ENCODE data around the gene JTB. TPM values are rescaled to one million over a fixed set of nuclear protein-coding genes. Genes with fewer than 3 reads are reported as not detected.

The JTB gene
- total and polyA plus RNA-seq, 2 of the 4 experiments (the other 2 are of a cell fraction): 123 to 138 TPM

DNA sequence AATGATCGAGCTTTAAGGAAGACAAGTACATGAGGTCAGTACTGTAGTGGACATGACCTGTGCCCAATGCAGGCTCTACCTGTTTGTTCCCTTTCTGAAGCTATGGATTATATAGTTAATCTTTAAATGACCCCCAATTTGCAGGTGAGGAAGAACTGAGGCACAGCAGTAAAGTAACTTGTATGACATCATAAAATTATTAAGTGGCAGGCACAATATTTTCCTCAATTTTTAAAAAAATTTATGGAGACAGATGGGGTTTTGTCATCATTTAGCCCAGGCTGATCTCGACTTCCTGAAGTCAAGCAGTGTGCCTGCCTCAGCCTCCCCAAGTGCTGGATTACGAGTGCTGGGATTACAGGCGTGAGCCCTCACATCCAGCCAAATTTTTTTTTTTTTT lies 51.1 kb downstream of the JTB start:
- in situ Hi-C loops (cut with MboI; ENCODE audit: low sequenced_read_pairs): no loop called here
- H2AK9ac ChIP-seq (replicated peaks; ENCODE audit: low read depth, low read length, poor library complexity): no peak overlapping the region
- no peak overlapping the region for H3K4me3 ChIP-seq (ENCODE audit: insufficient read depth, low read depth, low read length)
- peaks cover 9% of the 10 kb centered on the region; the same call in 1 of the 2 replicates for H3K36me3 ChIP-seq (ENCODE audit: control insufficient read depth, insufficient read depth, low read length)
- no peak overlapping the region for H3K56ac ChIP-seq (ENCODE audit: extremely low read depth, insufficient read depth, low read length)
- peaks cover 0 to 26% of the 10 kb centered on the region in 2 experiments; a peak in 2 of 4 replicates for H3K79me1 ChIP-seq (ENCODE audit: low read depth in 1 of 2, low read length in 2 of 2)
- no peak overlapping the region for H2AFZ ChIP-seq (replicated peaks; ENCODE audit: low read length, poor library complexity)
- no peak overlapping the region for H2BK20ac ChIP-seq (ENCODE audit: low read depth, low read length)
- H3K9me3 ChIP-seq (ENCODE audit: control insufficient read depth, insufficient read depth, low read length): no peaks in the 10 kb centered on the region
- H3K4me1 ChIP-seq (ENCODE audit: control insufficient read depth, insufficient read depth, low read length): peaks cover 10% of the 10 kb centered on the region
- H3K9ac ChIP-seq (ENCODE audit: low read depth, low read length): no peak overlapping the region
- no peak overlapping the region for H3K18ac ChIP-seq (ENCODE audit: low read depth, low read length)
- ATAC-seq (ENCODE audit: low read depth) (no peak), DNase-seq (no peak)
- H2BK120ac ChIP-seq (ENCODE audit: low read depth, low read length): no peak overlapping the region
- intact Hi-C loops (cut with micrococcal nuclease): loop anchor here (10.0 kb wide), 1 partner anchor 132 kb away; no protein-coding TSS in a partner anchor
- H3K14ac ChIP-seq (replicated peaks; ENCODE audit: low read depth, low read length): no peak overlapping the region
- dilution Hi-C loops (cut with HindIII; ENCODE audit: low sequenced_read_pairs, unreplicated experiment): no loop called here
- no peak overlapping the region for H4K91ac ChIP-seq (ENCODE audit: insufficient read depth, low read depth, low read length)
- H3K9me1 ChIP-seq (ENCODE audit: insufficient read depth, low read length): peaks cover 6% of the 10 kb centered on the region
- BruUV-seq (replicated peaks): no TSS peak
- no peak for TF ChIP-seq CEBPB (IDR thresholded peaks at IDR 0.05; ENCODE audit: low read depth, low read length)
- H2BK15ac ChIP-seq (ENCODE audit: low read depth, low read length): no peak overlapping the region
- H3K23ac ChIP-seq (ENCODE audit: low read depth, low read length): no peak overlapping the region
- no CpG with 5 or more reads among the region's 4 CpGs for WGBS, 2 experiments (ENCODE audit: extremely low coverage in 2 of 2, insufficient read length in 1 of 2)
- H3K27me3 ChIP-seq (ENCODE audit: control insufficient read depth, insufficient read depth, low read length): no peaks in the 10 kb centered on the region
- no peak overlapping the region for H3K4ac ChIP-seq (ENCODE audit: low read depth, low read length)
- ChIA-PET CTCF (no interaction called here), POLR2A (ENCODE audit: unreplicated experiment) (no interaction called here)
- no peak overlapping the region for H4K5ac ChIP-seq (ENCODE audit: low read depth, low read length)
- no peak overlapping the region for H4K8ac ChIP-seq (ENCODE audit: low read depth in 2 of 2, low read length in 2 of 2)
- H2AK5ac ChIP-seq (ENCODE audit: low read depth, low read length): no peak overlapping the region
- no peak overlapping the region for H2BK5ac ChIP-seq (ENCODE audit: low read depth, low read length, poor library complexity, severe bottlenecking)
- no peak overlapping the region for H3K27ac ChIP-seq (ENCODE audit: insufficient read depth, low read length)
- no peak overlapping the region for H3K4me2 ChIP-seq (ENCODE audit: low read depth, low read length)
- H4K20me1 ChIP-seq (ENCODE audit: insufficient read depth, low read length): peaks cover 15% of the 10 kb centered on the region; the same call in 1 of the 2 replicates

Small RNA genes lying within 50 kb of the gene (microRNA-seq; reads per million reads assigned to microRNA genes)
- gene MIR6737 (ENCODE audit: insufficient read depth in 1 of 2, insufficient read length in 1 of 2, unreplicated experiment in 1 of 2): 0 to 2.1 reads per million in 2 experiments

Small RNA genes lying within 50 kb of the gene (small RNA-seq; reads per million reads assigned to genes)
- gene MIR6737: 0 to 0.16 (median 0) reads per million in 5 experiments

Other genes with a start within 250 kb of the JTB start
- 28.1 and 33.5 TPM in 2 replicates for gene INTS3, start 249.6 kb downstream of the JTB start, total RNA-seq (2012; rRNA removed)
- gene INTS3, start 249.6 kb downstream of the JTB start, polyA plus RNA-seq (2012; rRNA removed): 53.9 and 59.4 TPM in 2 replicates
- 1.9 and 3.2 TPM in 2 replicates for gene SLC27A3, start 202.3 kb downstream of the JTB start, total RNA-seq (2012; rRNA removed)
- gene SLC27A3, start 202.3 kb downstream of the JTB start, polyA plus RNA-seq (2012; rRNA removed): 9.3 and 9.6 TPM in 2 replicates
- 3.8 and 5.6 TPM in 2 replicates for gene GATAD2B, start 54.7 kb downstream of the JTB start, total RNA-seq (2012; rRNA removed)
- 6.1 and 6.2 TPM in 2 replicates for gene GATAD2B, start 54.7 kb downstream of the JTB start, polyA plus RNA-seq (2012; rRNA removed)
- gene DENND4B, start 31.0 kb downstream of the JTB start, total RNA-seq (2012; rRNA removed): 1.8 and 2.5 TPM in 2 replicates
- gene DENND4B, start 31.0 kb downstream of the JTB start, polyA plus RNA-seq (2012; rRNA removed): 25.2 and 33.3 TPM in 2 replicates
- gene CRTC2, start 19.1 kb downstream of the JTB start, total RNA-seq (2012; rRNA removed): 1.9 and 2.7 TPM in 2 replicates
- 20.1 and 22.2 TPM in 2 replicates for gene CRTC2, start 19.1 kb downstream of the JTB start, polyA plus RNA-seq (2012; rRNA removed)
- 94.7 and 97.7 TPM in 2 replicates for gene SLC39A1, start 14.1 kb downstream of the JTB start, total RNA-seq (2012; rRNA removed)
- 84.6 and 89.1 TPM in 2 replicates for gene SLC39A1, start 14.1 kb downstream of the JTB start, polyA plus RNA-seq (2012; rRNA removed)
- gene CREB3L4, start 9.8 kb downstream of the JTB start, total RNA-seq (2012; rRNA removed): 4.4 and 6.5 TPM in 2 replicates
- gene CREB3L4, start 9.8 kb downstream of the JTB start, polyA plus RNA-seq (2012; rRNA removed): 8.3 and 9.8 TPM in 2 replicates
- gene RAB13, start 8.7 kb upstream of the JTB start, total RNA-seq (2012; rRNA removed): 42.3 and 56.7 TPM in 2 replicates
- 207 and 249 TPM in 2 replicates for gene RAB13, start 8.7 kb upstream of the JTB start, polyA plus RNA-seq (2012; rRNA removed)
- gene RPS27, start 13.1 kb upstream of the JTB start, total RNA-seq (2012; rRNA removed): 320 and 1,119 TPM in 2 replicates
- 5,567 and 6,236 TPM in 2 replicates for gene RPS27, start 13.1 kb upstream of the JTB start, polyA plus RNA-seq (2012; rRNA removed)
- under 0.01 TPM in 2 replicates for gene NUP210L, start 177.4 kb upstream of the JTB start, total RNA-seq (2012; rRNA removed)
- gene NUP210L, start 177.4 kb upstream of the JTB start, polyA plus RNA-seq (2012; rRNA removed): 0.02 TPM in 1 of 2 replicates, not detected in the other
- 530 and 974 TPM in 2 replicates for gene TPM3, start 214.4 kb upstream of the JTB start, total RNA-seq (2012; rRNA removed)
- gene TPM3, start 214.4 kb upstream of the JTB start, polyA plus RNA-seq (2012; rRNA removed): 409 and 438 TPM in 2 replicates
- not detected in 2 replicates for gene CFAP141, start 228.7 kb upstream of the JTB start, total RNA-seq (2012; rRNA removed)
- not detected in 2 replicates for gene CFAP141, start 228.7 kb upstream of the JTB start, polyA plus RNA-seq (2012; rRNA removed)
- gene UBAP2L, start 243.3 kb upstream of the JTB start, total RNA-seq (2012; rRNA removed): 57.5 and 77.2 TPM in 2 replicates
- 149 and 156 TPM in 2 replicates for gene UBAP2L, start 243.3 kb upstream of the JTB start, polyA plus RNA-seq (2012; rRNA removed)